ENCODE measurements around the gene FOXJ3. TPM values are rescaled to one million over a fixed set of nuclear protein-coding genes. Genes with fewer than 3 reads are reported as not detected.

The FOXJ3 gene
- total and polyA plus RNA-seq, 2 of the 13 experiments (the other 11 are each of a cell fraction or from before 2014, with no cell fraction given): 16.6 to 48.5 TPM

DNA sequence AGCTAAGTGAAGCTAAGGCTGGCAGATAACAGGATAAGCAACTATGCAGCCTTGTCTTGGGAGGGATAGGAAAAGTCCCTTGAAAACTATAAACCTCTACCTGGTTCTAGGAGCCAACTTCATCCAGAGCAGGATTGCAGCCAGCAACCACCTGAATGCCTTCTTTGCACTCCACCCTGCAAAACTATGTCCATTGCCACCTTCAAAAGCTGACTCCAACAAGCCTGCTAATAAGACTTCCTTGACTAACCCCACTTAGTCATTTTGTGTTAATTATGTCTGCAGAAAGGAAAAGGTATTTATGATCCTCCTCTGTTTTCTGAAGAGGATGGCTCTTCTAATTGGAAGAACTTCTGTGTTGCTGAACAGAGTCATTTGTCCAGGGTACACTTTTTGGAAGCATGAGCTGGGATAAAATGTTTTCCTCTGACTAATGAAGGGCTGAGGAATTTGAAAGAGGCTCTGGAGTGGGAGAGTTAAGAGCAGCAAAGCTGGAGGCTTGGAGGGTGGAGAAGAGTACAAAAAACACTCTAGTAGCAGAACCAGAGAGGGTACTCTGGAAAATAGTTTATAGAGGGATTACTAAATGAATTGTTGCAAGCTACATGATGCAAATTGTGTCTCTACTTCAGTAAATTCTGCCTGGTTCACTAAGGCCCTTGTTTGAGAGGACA is 36.0 kb upstream of the FOXJ3 start:
- intact Hi-C loops (cut with micrococcal nuclease; ENCODE audit: unreplicated experiment): no loop called here
- Histone ChIP-seq H3K27me3 (ENCODE audit: control insufficient read depth in 1 of 2, insufficient read depth in 2 of 2, low read length in 2 of 2) (0 out of 5 replicates have a peak, but pooled peaks cover 0 to 3% of the 10 kb centered on the region in 2 experiments), H3K9me3 (ENCODE audit: low read length) (no peaks in the 10 kb centered on the region), H4K20me1 (ENCODE audit: insufficient read depth, low read length) (no peaks in the 10 kb centered on the region), H3K4me2 (ENCODE audit: low read depth, low read length) (no peak overlapping the region), H3K27ac (ENCODE audit: extremely low read length, insufficient read depth, low read length) (no peak overlapping the region), H3K9ac (ENCODE audit: insufficient read depth, low read depth, low read length) (no peak overlapping the region), H3K4me3 (replicated peaks in 1 of 3; ENCODE audit: insufficient read depth in 1 of 3, low read depth in 2 of 3, low read length in 3 of 3) (no peak overlapping the region), H3K4me1 (ENCODE audit: insufficient read depth, low read length) (0 out of 2 replicates have a peak, but pooled peaks cover 6% of the 10 kb centered on the region), H2AFZ (ENCODE audit: low read length) (no peak overlapping the region), H3K79me2 (ENCODE audit: insufficient read depth, low read length) (no peaks in the 10 kb centered on the region), H3K36me3 (replicated peaks in 1 of 2; ENCODE audit: control insufficient read depth in 1 of 2, insufficient read depth in 2 of 2, low read length in 2 of 2) (no peaks in the 10 kb centered on the region)
- DNase-seq (ENCODE audit: low spot score) (no peak), FAIRE-seq (no peak), ATAC-seq (no peak)
- ChIA-PET CTCF (ENCODE audit: low intra/inter-chr PET ratio, low total read pairs) (no interaction called here), POLR2A (no interaction called here)
- in situ Hi-C loops (cut with HindIII; ENCODE audit: extremely low pct_ligation_motif_present, low pct_unique_long_range_greater_than_20kb): no loop called here
- no TSS peak for BruUV-seq (replicated peaks)
- TF ChIP-seq ZNF331 (CRISPR knock-in tag; IDR thresholded peaks at IDR 0.05): no peak
- TF ChIP-seq TAF15 (IDR thresholded peaks at IDR 0.05; ENCODE audit: low read depth, low read length, poor library complexity, severe bottlenecking): no peak
- TF ChIP-seq, protein P1, sequence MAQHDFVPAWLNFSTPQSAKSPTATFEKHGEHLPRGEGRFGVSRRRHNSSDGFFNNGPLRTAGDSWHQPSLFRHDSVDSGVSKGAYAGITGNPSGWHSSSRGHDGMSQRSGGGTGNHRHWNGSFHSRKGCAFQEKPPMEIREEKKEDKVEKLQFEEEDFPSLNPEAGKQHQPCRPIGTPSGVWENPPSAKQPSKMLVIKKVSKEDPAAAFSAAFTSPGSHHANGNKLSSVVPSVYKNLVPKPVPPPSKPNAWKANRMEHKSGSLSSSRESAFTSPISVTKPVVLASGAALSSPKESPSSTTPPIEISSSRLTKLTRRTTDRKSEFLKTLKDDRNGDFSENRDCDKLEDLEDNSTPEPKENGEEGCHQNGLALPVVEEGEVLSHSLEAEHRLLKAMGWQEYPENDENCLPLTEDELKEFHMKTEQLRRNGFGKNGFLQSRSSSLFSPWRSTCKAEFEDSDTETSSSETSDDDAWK (CRISPR knock-in tag; IDR thresholded peaks at IDR 0.05): no peak
- TF ChIP-seq, protein P2, sequence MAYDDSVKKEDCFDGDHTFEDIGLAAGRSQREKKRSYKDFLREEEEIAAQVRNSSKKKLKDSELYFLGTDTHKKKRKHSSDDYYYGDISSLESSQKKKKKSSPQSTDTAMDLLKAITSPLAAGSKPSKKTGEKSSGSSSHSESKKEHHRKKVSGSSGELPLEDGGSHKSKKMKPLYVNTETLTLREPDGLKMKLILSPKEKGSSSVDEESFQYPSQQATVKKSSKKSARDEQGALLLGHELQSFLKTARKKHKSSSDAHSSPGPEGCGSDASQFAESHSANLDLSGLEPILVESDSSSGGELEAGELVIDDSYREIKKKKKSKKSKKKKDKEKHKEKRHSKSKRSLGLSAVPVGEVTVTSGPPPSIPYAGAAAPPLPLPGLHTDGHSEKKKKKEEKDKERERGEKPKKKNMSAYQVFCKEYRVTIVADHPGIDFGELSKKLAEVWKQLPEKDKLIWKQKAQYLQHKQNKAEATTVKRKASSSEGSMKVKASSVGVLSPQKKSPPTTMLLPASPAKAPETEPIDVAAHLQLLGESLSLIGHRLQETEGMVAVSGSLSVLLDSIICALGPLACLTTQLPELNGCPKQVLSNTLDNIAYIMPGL (CRISPR knock-in tag; IDR thresholded peaks at IDR 0.05; ENCODE audit: borderline replicate concordance in 1 of 2, low read depth in 1 of 2): no peak
- TF ChIP-seq PHF20 (CRISPR knock-in tag; IDR thresholded peaks at IDR 0.05): no peak
- TF ChIP-seq, protein P3, sequence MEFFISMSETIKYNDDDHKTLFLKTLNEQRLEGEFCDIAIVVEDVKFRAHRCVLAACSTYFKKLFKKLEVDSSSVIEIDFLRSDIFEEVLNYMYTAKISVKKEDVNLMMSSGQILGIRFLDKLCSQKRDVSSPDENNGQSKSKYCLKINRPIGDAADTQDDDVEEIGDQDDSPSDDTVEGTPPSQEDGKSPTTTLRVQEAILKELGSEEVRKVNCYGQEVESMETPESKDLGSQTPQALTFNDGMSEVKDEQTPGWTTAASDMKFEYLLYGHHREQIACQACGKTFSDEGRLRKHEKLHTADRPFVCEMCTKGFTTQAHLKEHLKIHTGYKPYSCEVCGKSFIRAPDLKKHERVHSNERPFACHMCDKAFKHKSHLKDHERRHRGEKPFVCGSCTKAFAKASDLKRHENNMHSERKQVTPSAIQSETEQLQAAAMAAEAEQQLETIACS (CRISPR knock-in tag; IDR thresholded peaks at IDR 0.05): no peak
- TF ChIP-seq SOX6 (IDR thresholded peaks at IDR 0.05): no peak
- TF ChIP-seq SOX6 (CRISPR knock-in tag; IDR thresholded peaks at IDR 0.05): no peak
- TF ChIP-seq, protein P4, sequence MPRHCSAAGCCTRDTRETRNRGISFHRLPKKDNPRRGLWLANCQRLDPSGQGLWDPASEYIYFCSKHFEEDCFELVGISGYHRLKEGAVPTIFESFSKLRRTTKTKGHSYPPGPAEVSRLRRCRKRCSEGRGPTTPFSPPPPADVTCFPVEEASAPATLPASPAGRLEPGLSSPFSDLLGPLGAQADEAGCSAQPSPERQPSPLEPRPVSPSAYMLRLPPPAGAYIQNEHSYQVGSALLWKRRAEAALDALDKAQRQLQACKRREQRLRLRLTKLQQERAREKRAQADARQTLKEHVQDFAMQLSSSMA (CRISPR knock-in tag; IDR thresholded peaks at IDR 0.05): no peak
- no peak for TF ChIP-seq DR1 (CRISPR knock-in tag; IDR thresholded peaks at IDR 0.05)
- TF ChIP-seq ZNF605 (CRISPR knock-in tag; IDR thresholded peaks at IDR 0.05): no peak
- no peak for TF ChIP-seq SOX5 (CRISPR knock-in tag; IDR thresholded peaks at IDR 0.05; ENCODE audit: borderline replicate concordance)
